ENCODE measurements around the gene FAM177B.

DNA sequence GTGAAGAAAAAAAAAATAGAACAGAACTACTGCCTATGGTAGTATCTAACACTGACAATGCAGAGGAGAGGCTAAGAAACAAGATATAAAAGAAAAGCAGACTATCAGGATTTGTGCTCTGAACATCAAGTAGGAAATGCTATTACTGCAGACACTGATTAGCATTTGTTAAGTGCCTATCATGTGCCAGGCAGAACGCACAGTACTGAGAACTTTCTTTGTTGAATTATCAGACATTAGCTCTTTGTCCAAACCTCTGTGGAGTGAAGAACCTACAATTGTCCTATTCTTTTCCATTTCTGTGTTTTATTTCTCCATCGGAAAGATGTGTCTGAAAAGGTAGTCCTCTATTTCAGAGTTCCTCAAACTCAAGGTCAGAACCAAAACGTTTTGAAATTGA is 47.4 kb downstream of the FAM177B start:
- TF ChIP-seq, protein P1, sequence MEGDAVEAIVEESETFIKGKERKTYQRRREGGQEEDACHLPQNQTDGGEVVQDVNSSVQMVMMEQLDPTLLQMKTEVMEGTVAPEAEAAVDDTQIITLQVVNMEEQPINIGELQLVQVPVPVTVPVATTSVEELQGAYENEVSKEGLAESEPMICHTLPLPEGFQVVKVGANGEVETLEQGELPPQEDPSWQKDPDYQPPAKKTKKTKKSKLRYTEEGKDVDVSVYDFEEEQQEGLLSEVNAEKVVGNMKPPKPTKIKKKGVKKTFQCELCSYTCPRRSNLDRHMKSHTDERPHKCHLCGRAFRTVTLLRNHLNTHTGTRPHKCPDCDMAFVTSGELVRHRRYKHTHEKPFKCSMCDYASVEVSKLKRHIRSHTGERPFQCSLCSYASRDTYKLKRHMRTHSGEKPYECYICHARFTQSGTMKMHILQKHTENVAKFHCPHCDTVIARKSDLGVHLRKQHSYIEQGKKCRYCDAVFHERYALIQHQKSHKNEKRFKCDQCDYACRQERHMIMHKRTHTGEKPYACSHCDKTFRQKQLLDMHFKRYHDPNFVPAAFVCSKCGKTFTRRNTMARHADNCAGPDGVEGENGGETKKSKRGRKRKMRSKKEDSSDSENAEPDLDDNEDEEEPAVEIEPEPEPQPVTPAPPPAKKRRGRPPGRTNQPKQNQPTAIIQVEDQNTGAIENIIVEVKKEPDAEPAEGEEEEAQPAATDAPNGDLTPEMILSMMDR (IDR thresholded peaks at IDR 0.05) = no peak
- no peak for TF ChIP-seq POLR2A (IDR thresholded peaks at IDR 0.05)
- TF ChIP-seq EP300 (IDR thresholded peaks at IDR 0.05) = no peak
